Keratinocyte (primary cell): Measurements from ENCODE around the gene LIN28A. TPM values are rescaled to one million over a fixed set of nuclear protein-coding genes. Genes with fewer than 3 reads are reported as not detected.

Source experiments
- DNase-seq: peaks from one replicate; pipeline ENCODE4 v3.0.0-alpha.2; 2011; ENCODE audit warnings: low read depth, missing footprints, low spot score
- FAIRE-seq: peaks from 2 replicates; lab custom pipeline; 2011; peaks lifted over from hg19 to GRCh38; lab: Jason Lieb, UNC
- H2AFZ ChIP-seq: 2 replicates; pipeline ENCODE4 v1.6.0; 2012; ENCODE audit warnings: low read length, control low read depth, inconsistent platforms; ENCODE audit not compliant: control insufficient read depth
- H3K27ac ChIP-seq: 2 replicates; pipeline ENCODE4 v1.5.1; 2011; ENCODE audit warnings: low read length; ENCODE audit not compliant: control insufficient read depth, insufficient read depth
- H3K27me3 ChIP-seq: 3 replicates; pipeline ENCODE4 v1.6.0; 2011; ENCODE audit warnings: low read length; ENCODE audit not compliant: control insufficient read depth, insufficient read depth; ENCODE audit errors: extremely low read depth
- H3K36me3 ChIP-seq, 2 experiments: 2 replicates in 1 of 2; 3 replicates in 1 of 2; pipeline ENCODE4 v1.5.1; 2011; ENCODE audit warnings: low read length in 2 of 2, mild to moderate bottlenecking in 1 of 2; ENCODE audit not compliant: control insufficient read depth in 2 of 2, insufficient read depth in 2 of 2; ENCODE audit errors: extremely low read depth in 1 of 2
- H3K4me1 ChIP-seq: 3 replicates; pipeline ENCODE4 v1.5.1; 2011; ENCODE audit warnings: low read length; ENCODE audit not compliant: control insufficient read depth, insufficient read depth; ENCODE audit errors: extremely low read depth
- H3K4me2 ChIP-seq: 3 replicates; pipeline ENCODE4 v1.6.0; 2011; ENCODE audit warnings: low read depth, low read length; ENCODE audit not compliant: control insufficient read depth, insufficient read depth; ENCODE audit errors: extremely low read depth
- H3K4me3 ChIP-seq, 3 experiments: fragments of 200-600 bp in 1 of 3; sonication (generic) in 1 of 3; 2 replicates in 2 of 3; 3 replicates in 1 of 3; pipeline ENCODE4 v1.5.1; 2011 to 2016; ENCODE audit warnings: low read length in 3 of 3, mild to moderate bottlenecking in 3 of 3, control low read depth in 2 of 3, inconsistent platforms in 1 of 3, low read depth in 1 of 3, mixed read lengths in 1 of 3, mixed run types in 1 of 3, moderate library complexity in 1 of 3; ENCODE audit not compliant: control insufficient read depth in 2 of 3, insufficient read depth in 2 of 3; ENCODE audit errors: extremely low read depth in 1 of 3
- H3K79me2 ChIP-seq: 2 replicates; pipeline ENCODE4 v1.6.0; 2012; ENCODE audit warnings: low read length; ENCODE audit not compliant: control insufficient read depth, insufficient read depth
- H3K9ac ChIP-seq: 3 replicates; pipeline ENCODE4 v1.6.0; 2011; ENCODE audit warnings: low read length; ENCODE audit not compliant: control insufficient read depth, insufficient read depth; ENCODE audit errors: extremely low read depth
- H3K9me1 ChIP-seq: 3 replicates; pipeline ENCODE4 v1.6.0; 2011; ENCODE audit warnings: low read length; ENCODE audit not compliant: control insufficient read depth, insufficient read depth; ENCODE audit errors: extremely low read depth
- H3K9me3 ChIP-seq: 2 replicates; pipeline ENCODE4 v1.5.1; 2012; ENCODE audit warnings: low read depth, low read length; ENCODE audit not compliant: control insufficient read depth
- H4K20me1 ChIP-seq: 3 replicates; pipeline ENCODE4 v1.6.0; 2011; ENCODE audit warnings: low read length; ENCODE audit not compliant: control insufficient read depth, insufficient read depth; ENCODE audit errors: extremely low read depth
- CTCF ChIP-seq, 3 experiments: IDR thresholded peaks in 1 of 3; conservative IDR thresholded peaks in 1 of 3; optimal IDR thresholded peaks in 1 of 3; 2 replicates in 2 of 3; 3 replicates in 1 of 3; pipeline versions ENCODE3 to v1.5.1; 2011; ENCODE audit warnings: low read length in 3 of 3, mild to moderate bottlenecking in 3 of 3, moderate library complexity in 2 of 3, control low read depth in 1 of 3, inconsistent platforms in 1 of 3; ENCODE audit not compliant: insufficient read depth in 2 of 3; ENCODE audit errors: extremely low read depth in 1 of 3
- EZH2 ChIP-seq: IDR thresholded peaks from one replicate; pipeline ENCODE4 v1.6.1; 2012; ENCODE audit warnings: inconsistent platforms, mild to moderate bottlenecking, low read length, moderate library complexity
- dilution Hi-C: fragments of 300-500 bp; cut with MboI; formaldehyde crosslinking; loops from one replicate; pipeline ENCODE4 v1.7.0; 2020; ENCODE audit warnings: low sequenced_read_pairs; ENCODE audit not compliant: extremely low pct_ligation_motif_present
- polyA plus RNA-seq, 5 experiments: library from polyadenylated mRNA; depleted of rRNA in 3 of 5; stranded (reverse) in 3 of 5; stranded (forward) in 1 of 5; unstranded in 1 of 5; fragments of >200 nt; gene quantifications; 1 replicate in 1 of 5; 2 replicates in 3 of 5; 3 replicates in 1 of 5; pipeline versions ENCODE4 v1.2.1 to v1.2.3, GENCODE V29; 2011 to 2012; ENCODE audit warnings: missing spikeins in 2 of 5, low read depth in 1 of 5, low replicate concordance in 1 of 5

Gene LIN28A
- polyA plus RNA-seq, 1 donor (not counting 4 experiments of a cell fraction or from before 2014, with no cell fraction given) = not detected

GRCh38 chr1:26388791-26389445 lies 21.7 kb upstream of the LIN28A start:
- H3K36me3 ChIP-seq = no peaks in the 10 kb centered on the region
- no peak overlapping the region for H2AFZ ChIP-seq
- H3K9me3 ChIP-seq = no peaks in the 10 kb centered on the region
- no peaks in the 10 kb centered on the region for H4K20me1 ChIP-seq
- no peaks in the 10 kb centered on the region for H3K27me3 ChIP-seq
- peaks cover 2% of the 10 kb centered on the region for H3K4me1 ChIP-seq
- H3K9me1 ChIP-seq = no peaks in the 10 kb centered on the region
- DNase-seq (no peak), FAIRE-seq (no peak)
- H3K79me2 ChIP-seq = no peaks in the 10 kb centered on the region
- H3K4me3 ChIP-seq = no peak overlapping the region
- no peak overlapping the region for H3K9ac ChIP-seq
- H3K4me2 ChIP-seq = no peak overlapping the region
- TF ChIP-seq EZH2 = no peak
- TF ChIP-seq CTCF (optimal IDR thresholded peaks at IDR 0.05 in 1 of 3, IDR thresholded peaks at IDR 0.05 in 1 of 3, conservative IDR thresholded peaks at IDR 0.05 in 1 of 3; ENCODE audit: extremely low read depth in 1 of 3, insufficient read depth in 2 of 3, low read length in 3 of 3) = no peak
- H3K27ac ChIP-seq = no peak overlapping the region
- dilution Hi-C loops = no loop called here

GRCh38 chr1:26389604-26390247 lies 20.9 kb upstream of the LIN28A start:
- Histone ChIP-seq H3K9me1 (no peaks in the 10 kb centered on the region), H3K9ac (no peak overlapping the region), H3K4me2 (no peak overlapping the region), H3K27ac (no peak overlapping the region), H3K4me3 (no peak overlapping the region), H2AFZ (no peak overlapping the region), H3K4me1 (peaks cover 2% of the 10 kb centered on the region), H4K20me1 (no peaks in the 10 kb centered on the region), H3K79me2 (no peaks in the 10 kb centered on the region), H3K36me3 (no peaks in the 10 kb centered on the region), H3K9me3 (no peaks in the 10 kb centered on the region), H3K27me3 (no peaks in the 10 kb centered on the region)
- dilution Hi-C loops = no loop called here
- no peak for FAIRE-seq
- TF ChIP-seq CTCF (optimal IDR thresholded peaks at IDR 0.05 in 1 of 3, IDR thresholded peaks at IDR 0.05 in 1 of 3, conservative IDR thresholded peaks at IDR 0.05 in 1 of 3; ENCODE audit: extremely low read depth in 1 of 3, insufficient read depth in 2 of 3, low read length in 3 of 3) (no peak), EZH2 (no peak)
- DNase-seq = no peak
